Measurements from ENCODE around the gene HOXA11. TPM values are rescaled to one million over a fixed set of nuclear protein-coding genes. Genes with fewer than 3 reads are reported as not detected.

HOXA11 gene
- total and polyA plus RNA-seq, 10 of the 15 experiments (the other 5 are each of a cell fraction or from before 2014, with no cell fraction given) = not detected

DNA sequence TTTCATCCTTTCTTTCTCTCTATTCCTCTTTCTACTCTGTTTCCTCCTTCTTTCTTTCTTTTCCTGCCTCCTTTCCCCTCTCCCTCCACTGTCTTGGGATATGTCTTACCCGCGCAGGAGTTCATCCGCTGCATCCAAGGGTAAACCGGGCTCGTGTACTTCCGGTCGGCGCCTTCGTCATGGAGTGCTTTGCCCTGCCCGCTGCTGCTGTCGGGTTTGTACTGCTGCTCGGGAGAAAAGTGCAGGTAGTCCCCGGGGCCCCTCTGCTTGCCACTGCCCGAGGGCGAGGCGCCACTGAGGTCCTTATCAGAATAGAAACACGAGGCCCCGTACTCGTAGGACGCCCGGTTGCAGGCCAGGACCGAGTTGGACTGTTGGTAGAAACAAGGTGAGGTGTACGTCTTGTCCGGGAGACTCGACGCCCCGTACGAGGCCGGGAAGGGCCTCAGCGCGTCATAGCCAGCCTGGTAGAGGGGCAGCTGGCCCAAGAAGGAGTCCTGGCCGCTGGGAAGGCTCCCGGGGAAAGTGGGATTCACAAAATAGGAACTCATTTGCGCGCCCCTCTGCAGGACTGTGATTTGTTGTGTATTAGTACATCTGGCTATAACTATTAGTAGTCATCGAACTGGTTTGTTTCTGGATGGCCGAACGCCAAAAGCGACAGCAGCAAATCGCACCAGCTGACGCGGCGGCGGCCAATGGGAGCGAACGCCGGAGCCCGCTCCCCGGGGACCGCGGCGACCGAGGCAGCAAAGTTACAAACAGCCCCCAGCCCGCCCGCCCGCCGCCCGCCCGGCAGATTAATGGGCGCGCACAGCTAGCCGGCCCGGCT lies 37.6 kb downstream of the HOXA11 start, which contains the start of gene HOXA6:
HOXA6 (minus strand) TSS at position 576 of the 832 bp plus-strand sequence; CDS start at position 551, 25 bp downstream.
- no peak for FAIRE-seq
- in situ Hi-C loops (cut with MboI) = no loop called here
- SMC1A ChIA-PET (ENCODE audit: uncharacterized antibody, unreplicated experiment) = interaction anchor here (0.6 to 1.8 kb wide), 2 partner anchors 12 to 13 kb away, joined by 3 to 4 read pairs; no protein-coding TSS in a partner anchor
- no peak for TF ChIP-seq HDGF (IDR thresholded peaks at IDR 0.05)
- TF ChIP-seq ZBTB4 (CRISPR knock-in tag; IDR thresholded peaks at IDR 0.05) = no peak
- TF ChIP-seq ZNF384 (IDR thresholded peaks at IDR 0.05; ENCODE audit: borderline replicate concordance, low read depth, low read length) = no peak
- TF ChIP-seq EGR1 (IDR thresholded peaks at IDR 0.05; ENCODE audit: borderline replicate concordance in 1 of 2, low read depth in 2 of 2, low read length in 2 of 2) = no peak
- no peak for TF ChIP-seq ZNF24 (IDR thresholded peaks at IDR 0.05)
- TF ChIP-seq EP300 (IDR thresholded peaks at IDR 0.05; ENCODE audit: borderline replicate concordance in 1 of 2, control insufficient read depth in 1 of 2, low read depth in 2 of 2, low read length in 2 of 2) = no peak
- TF ChIP-seq ZBTB11 (CRISPR knock-in tag; IDR thresholded peaks at IDR 0.05) = no peak
- no peak for TF ChIP-seq POLR2AphosphoS2 (IDR thresholded peaks at IDR 0.05; ENCODE audit: low read depth, low read length)
- no peak for TF ChIP-seq SP1 (IDR thresholded peaks at IDR 0.05; ENCODE audit: low read depth, low read length)
- TF ChIP-seq PAX5 (IDR thresholded peaks at IDR 0.05; ENCODE audit: borderline replicate concordance, low read depth, low read length) = no peak
- no peak for TF ChIP-seq POU2F2 (IDR thresholded peaks at IDR 0.05; ENCODE audit: borderline replicate concordance, low read depth, low read length)
- TF ChIP-seq BCLAF1 (IDR thresholded peaks at IDR 0.05) = no peak

More for the DNA sequence above, 37.6 kb downstream of the HOXA11 start, which contains the start of gene HOXA6:
- no peak within 1 kb of the TSS for H3K9ac ChIP-seq (ENCODE audit: control insufficient read depth, insufficient read depth, low read length)
- CTCF ChIA-PET = interaction anchor here (1.1 to 5.5 kb wide), 2 partner anchors 12 to 14 kb away, joined by 3 to 30 read pairs; no protein-coding TSS in a partner anchor
- no peaks in the 10 kb centered on the region for H4K20me1 ChIP-seq (ENCODE audit: control insufficient read depth, insufficient read depth)
- peaks cover 12 to 37% of the 10 kb centered on the region in 2 experiments for H3K27me3 ChIP-seq (replicated peaks in 1 of 2; ENCODE audit: control insufficient read depth in 2 of 2, insufficient read depth in 2 of 2, low read length in 1 of 2)
- H3K9me3 ChIP-seq (replicated peaks; ENCODE audit: control insufficient read depth, insufficient read depth, low read length) = no peaks in the 10 kb centered on the region; the same call in 2 of the 3 replicates
- 27% methylated on average over 49 of the region's 63 CpGs for WGBS (ENCODE audit: insufficient coverage, insufficient replicate concordance, low lambda C conversion rate, missing lambda C conversion rate)
- H2AFZ ChIP-seq (ENCODE audit: control insufficient read depth, low read depth, low read length) = no peak within 1 kb of the TSS
- intact Hi-C loops (cut with micrococcal nuclease; ENCODE audit: unreplicated experiment) = no loop called here
- no peaks in the 10 kb centered on the region for H3K36me3 ChIP-seq (ENCODE audit: control insufficient read depth in 2 of 2, insufficient read depth in 2 of 2, low read length in 1 of 2)
- RAD21 ChIA-PET (ENCODE audit: unreplicated experiment) = no interaction called here
- DNase-seq (ENCODE audit: low read depth, low spot score) = no peak
- no peak for ATAC-seq
- POLR2A ChIA-PET = no interaction called here
- H3K27ac ChIP-seq (ENCODE audit: control insufficient read depth, insufficient read depth) = no peak within 1 kb of the TSS
- no peaks in the 10 kb centered on the region for H3K79me2 ChIP-seq (ENCODE audit: control insufficient read depth, insufficient read depth, low read length)
- H3K4me1 ChIP-seq (ENCODE audit: control insufficient read depth, insufficient read depth, low read length) = no peaks in the 10 kb centered on the region; the same call in 1 of the 2 replicates
- no peak within 1 kb of the TSS for H3K4me3 ChIP-seq
- no peak within 1 kb of the TSS for H3K4me2 ChIP-seq (ENCODE audit: control insufficient read depth, insufficient read depth)
- BruUV-seq (replicated peaks) = no TSS peak
